A549 (cell line): Measurements from ENCODE around the gene UBE2D4. TPM values are rescaled to one million over a fixed set of nuclear protein-coding genes. Genes with fewer than 3 reads are reported as not detected.

ENCODE experiments used
- ATAC-seq, 2 experiments: fragments of 200-7000 bp in 1 of 2; fragments of >200 bp in 1 of 2; cut with Nextera tagmentation in 1 of 2; cut with Tn5 transposase in 1 of 2; 3 replicates each; pipeline versions ENCODE4 v1.8.0 to v1.9.1; 2018 to 2020; ENCODE audit warnings: mild to moderate bottlenecking in 1 of 2, moderate library complexity in 1 of 2
- CTCF ChIA-PET: fragments of 300-600 bp; sonication (Branson Sonifier 250); formaldehyde crosslinking; extraction: SDS; loops from one replicate; lab custom pipeline; 2021; ENCODE audit warnings: antibody characterized with exemption, inconsistent platforms; lab: Yijun Ruan, JAX
- POLR2A ChIA-PET: fragments of 350-600 bp; formaldehyde crosslinking; extraction: SDS; loops from one replicate; lab custom pipeline; 2021; ENCODE audit warnings: antibody characterized with exemption, inconsistent platforms; lab: Yijun Ruan, JAX
- DNase-seq, 2 experiments: peaks; one replicate each; pipeline versions ENCODE4 v3.0.0 to v3.0.0-alpha.2; 2011 to 2016; ENCODE audit warnings: low read depth in 1 of 2, low spot score in 1 of 2
- FAIRE-seq: peaks from 2 replicates; lab custom pipeline; 2011; peaks lifted over from hg19 to GRCh38; lab: Jason Lieb, UNC
- H3K27ac ChIP-seq, 2 experiments: fragments of >200 bp; sonication (Bioruptor Twin); formaldehyde crosslinking; 3 replicates each; pipeline ENCODE4 v1.5.1; 2016 to 2017
- H3K4me1 ChIP-seq: fragments of >200 bp; sonication (Bioruptor Twin); formaldehyde crosslinking; 3 replicates; pipeline ENCODE4 v1.6.1; 2016
- H3K4me2 ChIP-seq: fragments of >200 bp; sonication (Bioruptor Twin); formaldehyde crosslinking; 3 replicates; pipeline ENCODE4 v1.6.1; 2016
- H3K4me3 ChIP-seq: fragments of >200 bp; sonication (Bioruptor Twin); formaldehyde crosslinking; 3 replicates; pipeline ENCODE4 v1.5.1; 2016
- H3K9me3 ChIP-seq: fragments of >200 bp; sonication (Bioruptor Twin); formaldehyde crosslinking; 3 replicates; pipeline ENCODE4 v1.6.1; 2016
- BCL3 ChIP-seq: fragments of >200 bp; sonication (Bioruptor Twin); formaldehyde crosslinking; IDR thresholded peaks from 3 replicates; pipeline ENCODE4 v1.6.1; 2016
- BHLHE40 ChIP-seq: IDR thresholded peaks from 2 replicates; pipeline ENCODE4 v1.6.1; 2012; ENCODE audit warnings: low read depth, low read length, inconsistent platforms
- CBX8 ChIP-seq: fragments of 200-600 bp; sonication (generic); IDR thresholded peaks from 2 replicates; pipeline ENCODE4 v1.6.1; 2016
- JUN ChIP-seq, 2 experiments: fragments of >200 bp; sonication (Bioruptor Twin); formaldehyde crosslinking; IDR thresholded peaks; 2 replicates in 1 of 2; 3 replicates in 1 of 2; pipeline ENCODE4 v1.6.1; 2016 to 2017
- MAX ChIP-seq: IDR thresholded peaks from 2 replicates; pipeline ENCODE4 v1.6.1; 2012
- NPAS2 ChIP-seq: fragments of 250-450 bp; sonication (Bioruptor Pico); IDR thresholded peaks from 2 replicates; pipeline ENCODE4 v1.8.0; 2022; ENCODE audit warnings: mild to moderate bottlenecking, moderate library complexity, borderline replicate concordance
- PBX3 ChIP-seq: IDR thresholded peaks from 2 replicates; pipeline ENCODE4 v1.6.1; 2012
- PHF8 ChIP-seq: fragments of 200-600 bp; sonication (generic); IDR thresholded peaks from 2 replicates; pipeline ENCODE4 v1.6.1; 2016; ENCODE audit warnings: low read depth, mild to moderate bottlenecking, antibody characterized with exemption, moderate library complexity, borderline replicate concordance
- POLR2A ChIP-seq: IDR thresholded peaks from 2 replicates; pipeline ENCODE4 v1.6.1; 2012; ENCODE audit warnings: mild to moderate bottlenecking, low read length
- RAD21 ChIP-seq, 2 experiments: fragments of >200 bp in 1 of 2; sonication (Bioruptor Twin) in 1 of 2; formaldehyde crosslinking in 1 of 2; IDR thresholded peaks in 1 of 2; conservative IDR thresholded peaks in 1 of 2; 2 replicates in 1 of 2; 3 replicates in 1 of 2; pipeline ENCODE4 v1.6.1; 2012 to 2018; ENCODE audit warnings: inconsistent platforms in 1 of 2
- TP53 ChIP-seq: fragments of 250-450 bp; sonication (Bioruptor Pico); IDR thresholded peaks from 2 replicates; pipeline ENCODE4 v1.5.0; 2021; ENCODE audit warnings: mild to moderate bottlenecking, moderate library complexity
- ZFP36 ChIP-seq: fragments of 450-650 bp; IDR thresholded peaks from 2 replicates; pipeline ENCODE4 v1.6.1; 2014; ENCODE audit warnings: borderline replicate concordance; ENCODE audit not compliant: partially characterized antibody
- WGBS: methylation state at CpG from one replicate; pipeline ENCODE4 v1.1.6; 2017; ENCODE audit errors: missing lambda C conversion rate; 5-methylcytosine and 5-hydroxymethylcytosine counted together
- polyA plus RNA-seq, 4 experiments: library from polyadenylated mRNA; depleted of rRNA in 3 of 4; stranded (reverse); fragments of >200 nt; fragmentation: RNase III in 1 of 4; extraction: RNeasy Plus Mini Kit Qiagen cat#74134 plus additional on column Dnase treatment in 1 of 4; gene quantifications; 2 replicates in 3 of 4; 3 replicates in 1 of 4; pipeline ENCODE4 v1.2.3, GENCODE V29; 2011 to 2017

Gene UBE2D4
- polyA plus RNA-seq, 2 of the 4 experiments (the other 2 are of a cell fraction): 8.4 to 14.0 TPM

GRCh38 chr7:43905209-43905946, 20.9 kb upstream of the UBE2D4 start:
- no peak for FAIRE-seq
- H3K4me3 ChIP-seq: peak overlapping the region; percentile 86
- H3K9me3 ChIP-seq: no peaks in the 10 kb centered on the region
- ChIA-PET CTCF (interaction anchor here (0.8 to 1.1 kb wide), 4 partner anchors 10 to 49 kb away, joined by 3 to 4 read pairs (median 3); no protein-coding TSS in a partner anchor), POLR2A (interaction anchor here (1.0 kb wide), 1 partner anchor 21 kb away, joined by 8 read pairs; the partner anchor contains the start of gene UBE2D4)
- DNase-seq: peak; percentile 52 to 63
- H3K4me2 ChIP-seq: peak overlapping the region; percentile 98
- H3K27ac ChIP-seq: peak overlapping the region; percentile 92 to 99
- H3K4me1 ChIP-seq: peaks cover 23% of the 10 kb centered on the region
- WGBS: 36% methylated on average over 8 of the region's 8 CpGs
- ATAC-seq: peak; percentile 26 to 76
- TF ChIP-seq PBX3 (no peak), NPAS2 (CRISPR knock-in tag) (no peak), RAD21 (conservative IDR thresholded peaks at IDR 0.05 in 1 of 2, IDR thresholded peaks at IDR 0.05 in 1 of 2) (no peak), TP53 (no peak), MAX (0 out of 2 replicates have a peak, but pooled peaks have one; percentile 11), ZFP36 (no peak), BHLHE40 (no peak)

GRCh38 chr7:43905956-43906330, 20.3 kb upstream of the UBE2D4 start:
- Histone ChIP-seq H3K4me3 (peak overlapping the region; percentile 86), H3K27ac (peak overlapping the region; percentile 92 to 99), H3K9me3 (no peaks in the 10 kb centered on the region), H3K4me2 (peak overlapping the region; percentile 98), H3K4me1 (peaks cover 23% of the 10 kb centered on the region)
- CTCF ChIA-PET: no interaction called here
- ATAC-seq (peak; percentile 45 to 69), DNase-seq (peak; percentile 35 to 48), FAIRE-seq (no peak)
- WGBS: 1% methylated on average over 17 of the region's 43 CpGs
- TF ChIP-seq PHF8 (0 out of 2 replicates have a peak, but pooled peaks have one; percentile 31), JUN (IDR thresholded peaks at IDR 0.05) (0 out of 5 replicates have a peak, but pooled peaks of 1 of the 2 experiments have one; percentile 14), BCL3 (no peak)
- POLR2A ChIA-PET: no interaction called here

GRCh38 chr7:43906331-43907010, 19.8 kb upstream of the UBE2D4 start, which contains the start of gene URGCP:
Gene URGCP (minus strand): TSS chr7:43906596. CDS start chr7:43906575, 21 bp downstream.
- ChIA-PET CTCF (interaction anchor here (0.9 kb wide), 1 partner anchor 68 kb away, joined by 3 read pairs; no protein-coding TSS in a partner anchor), POLR2A (interaction anchor here (1.1 kb wide), 1 partner anchor 37 kb away, joined by 3 read pairs; the partner anchor contains the start of gene MRPS24)
- Histone ChIP-seq H3K27ac (peak within 1 kb of the TSS; percentile 92 to 99), H3K4me1 (peaks cover 23% of the 10 kb centered on the region), H3K9me3 (no peaks in the 10 kb centered on the region), H3K4me3 (peak within 1 kb of the TSS; percentile 86), H3K4me2 (peak within 1 kb of the TSS; percentile 98)
- ATAC-seq (peak; percentile 80 to 84), FAIRE-seq (no peak), DNase-seq (peak; percentile 20 to 62)
- TF ChIP-seq POLR2A (peak; percentile 71), CBX8 (no peak), JUN (IDR thresholded peaks at IDR 0.05) (peak; percentile 21 to 46; a peak in 1 of 5 replicates), BCL3 (0 out of 3 replicates have a peak, but pooled peaks have one; percentile 42), PHF8 (peak; percentile 44; the same call in 1 of the 2 replicates)
- 4% methylated on average over 15 of the region's 73 CpGs for WGBS
